ENCODE data around the gene PRR29.

GRCh38 chr17:64032081-64032480 is 33.9 kb downstream of the PRR29 start:
- TF ChIP-seq CTCF (IDR thresholded peaks at IDR 0.05) (no peak), EP300 (IDR thresholded peaks at IDR 0.05) (no peak), POLR2A (IDR thresholded peaks at IDR 0.05) (no peak), POLR2AphosphoS5 (IDR thresholded peaks at IDR 0.05) (no peak)

Measured in sigmoid colon (tissue), 4 donors.